Esophagus squamous epithelium (tissue), 4 donors: ENCODE data around the gene SPEN.

Source experiments
- POLR2A ChIP-seq, 4 donors: fragments of 450-650 bp; IDR thresholded peaks; one replicate each; pipeline ENCODE4 v1.6.1; 2017; ENCODE audit warnings: antibody characterized with exemption in 4 of 4, mild to moderate bottlenecking in 4 of 4, moderate library complexity in 3 of 4
- TF ChIP-seq, protein P1 (sequence below), 6 experiments: fragments of 450-650 bp in 4 of 6; fragments of 200-600 bp in 2 of 6; sonication (generic) in 2 of 6; IDR thresholded peaks; one replicate each; pipeline ENCODE4 v1.5.1; 2016 to 2019; ENCODE audit warnings: antibody characterized with exemption in 6 of 6, mild to moderate bottlenecking in 4 of 6, moderate library complexity in 4 of 6

DNA sequence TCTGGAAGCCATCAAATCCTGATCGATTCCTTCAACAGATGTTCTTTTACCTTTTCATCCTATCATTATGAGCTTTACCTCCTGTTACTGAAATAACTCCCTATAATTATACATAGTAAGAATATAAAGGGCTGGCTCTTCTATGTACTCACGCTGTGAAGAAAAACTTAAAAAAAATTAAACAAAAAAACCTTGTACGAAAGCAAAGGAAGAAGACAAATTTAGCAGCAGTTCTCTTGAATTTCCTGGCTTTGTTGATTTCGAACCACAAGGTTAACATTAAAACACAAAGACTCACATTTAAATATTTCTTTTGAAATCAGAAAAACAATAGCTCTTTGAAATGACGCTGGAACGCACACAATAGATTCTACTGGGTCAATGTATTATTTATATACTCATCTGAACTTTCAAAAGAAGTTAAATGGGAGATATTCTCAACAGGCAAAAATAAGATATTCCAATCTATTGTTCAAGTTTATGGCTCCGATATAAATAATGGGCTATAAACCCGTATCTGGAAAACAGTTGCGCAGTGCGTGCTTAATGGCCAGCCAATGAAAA lies 13.6 kb upstream of the SPEN start:
- TF ChIP-seq, protein P1, sequence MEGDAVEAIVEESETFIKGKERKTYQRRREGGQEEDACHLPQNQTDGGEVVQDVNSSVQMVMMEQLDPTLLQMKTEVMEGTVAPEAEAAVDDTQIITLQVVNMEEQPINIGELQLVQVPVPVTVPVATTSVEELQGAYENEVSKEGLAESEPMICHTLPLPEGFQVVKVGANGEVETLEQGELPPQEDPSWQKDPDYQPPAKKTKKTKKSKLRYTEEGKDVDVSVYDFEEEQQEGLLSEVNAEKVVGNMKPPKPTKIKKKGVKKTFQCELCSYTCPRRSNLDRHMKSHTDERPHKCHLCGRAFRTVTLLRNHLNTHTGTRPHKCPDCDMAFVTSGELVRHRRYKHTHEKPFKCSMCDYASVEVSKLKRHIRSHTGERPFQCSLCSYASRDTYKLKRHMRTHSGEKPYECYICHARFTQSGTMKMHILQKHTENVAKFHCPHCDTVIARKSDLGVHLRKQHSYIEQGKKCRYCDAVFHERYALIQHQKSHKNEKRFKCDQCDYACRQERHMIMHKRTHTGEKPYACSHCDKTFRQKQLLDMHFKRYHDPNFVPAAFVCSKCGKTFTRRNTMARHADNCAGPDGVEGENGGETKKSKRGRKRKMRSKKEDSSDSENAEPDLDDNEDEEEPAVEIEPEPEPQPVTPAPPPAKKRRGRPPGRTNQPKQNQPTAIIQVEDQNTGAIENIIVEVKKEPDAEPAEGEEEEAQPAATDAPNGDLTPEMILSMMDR (IDR thresholded peaks at IDR 0.05): no peak
- TF ChIP-seq POLR2A (IDR thresholded peaks at IDR 0.05): no peak
